NCI-H1092 (cell line): ENCODE data around the gene TTC4.

ENCODE experiments used
- DNase-seq: peaks from one replicate; lab custom pipeline; 2025; lab: John Stamatoyannopoulos, UW

Gene TTC4, protein sequence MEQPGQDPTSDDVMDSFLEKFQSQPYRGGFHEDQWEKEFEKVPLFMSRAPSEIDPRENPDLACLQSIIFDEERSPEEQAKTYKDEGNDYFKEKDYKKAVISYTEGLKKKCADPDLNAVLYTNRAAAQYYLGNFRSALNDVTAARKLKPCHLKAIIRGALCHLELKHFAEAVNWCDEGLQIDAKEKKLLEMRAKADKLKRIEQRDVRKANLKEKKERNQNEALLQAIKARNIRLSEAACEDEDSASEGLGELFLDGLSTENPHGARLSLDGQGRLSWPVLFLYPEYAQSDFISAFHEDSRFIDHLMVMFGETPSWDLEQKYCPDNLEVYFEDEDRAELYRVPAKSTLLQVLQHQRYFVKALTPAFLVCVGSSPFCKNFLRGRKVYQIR

DNA sequence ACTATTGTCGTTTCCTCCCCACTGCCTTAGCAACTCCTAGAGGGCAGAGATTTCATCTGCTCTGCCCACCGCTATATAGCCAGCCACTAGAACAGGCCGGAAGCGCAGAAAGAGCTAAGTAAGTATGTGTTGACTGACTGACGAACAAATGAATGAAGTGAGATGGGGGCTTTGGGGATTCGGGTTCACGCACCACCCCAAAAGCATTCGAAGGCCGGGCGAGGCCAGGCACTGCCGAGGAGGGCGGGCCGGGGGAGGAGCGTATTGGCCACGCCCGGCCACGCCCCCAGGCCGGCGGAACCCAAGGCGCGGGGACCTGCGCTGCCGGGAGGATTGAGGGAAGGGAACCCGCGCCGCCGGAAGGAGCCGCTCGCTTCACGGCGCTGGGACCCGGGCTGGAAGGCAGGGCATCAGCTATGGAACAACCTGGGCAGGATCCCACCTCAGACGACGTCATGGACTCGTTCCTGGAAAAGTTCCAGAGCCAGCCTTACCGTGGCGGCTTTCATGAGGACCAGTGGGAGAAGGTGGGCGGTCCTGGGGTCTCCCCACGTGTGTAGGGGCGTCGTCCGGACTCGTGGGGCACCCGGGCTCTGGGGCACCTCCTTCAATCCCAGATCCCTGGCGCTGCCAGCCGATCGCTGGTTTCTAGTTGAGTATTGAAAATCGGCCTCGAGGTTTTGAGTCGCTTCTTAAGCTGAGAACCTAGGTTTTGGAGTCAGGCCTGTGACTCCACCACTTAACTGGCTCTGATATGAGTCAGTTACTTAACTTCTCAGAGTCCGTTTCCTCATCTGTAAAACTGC lies at the start of gene TTC4:
TSS of gene TTC4 (plus strand) at position 369 of the 806 bp plus-strand sequence. CDS start at position 417, 48 bp downstream.
- peak; percentile 62 for DNase-seq

DNA sequence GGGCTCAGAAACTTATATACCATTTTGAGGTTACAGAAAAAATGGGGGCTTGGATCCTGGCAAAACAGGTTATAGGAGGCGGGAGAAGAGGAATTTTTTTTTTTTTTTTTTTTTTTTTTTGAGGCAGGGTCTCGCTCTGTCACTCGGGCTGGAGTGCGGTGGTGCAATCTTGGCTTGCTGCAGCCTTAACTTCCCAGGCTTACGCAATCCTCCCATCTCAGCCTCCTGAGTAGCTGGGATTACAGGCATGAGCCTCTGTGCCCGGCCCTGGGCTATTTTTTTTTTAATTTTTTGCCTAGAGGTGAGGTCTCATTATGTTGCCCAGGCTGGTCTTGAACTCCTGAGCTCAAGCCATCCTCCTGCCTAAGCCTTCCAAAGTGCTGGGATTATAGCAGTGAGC lies 49.3 kb upstream of the TTC4 start:
- DNase-seq = no peak

DNA sequence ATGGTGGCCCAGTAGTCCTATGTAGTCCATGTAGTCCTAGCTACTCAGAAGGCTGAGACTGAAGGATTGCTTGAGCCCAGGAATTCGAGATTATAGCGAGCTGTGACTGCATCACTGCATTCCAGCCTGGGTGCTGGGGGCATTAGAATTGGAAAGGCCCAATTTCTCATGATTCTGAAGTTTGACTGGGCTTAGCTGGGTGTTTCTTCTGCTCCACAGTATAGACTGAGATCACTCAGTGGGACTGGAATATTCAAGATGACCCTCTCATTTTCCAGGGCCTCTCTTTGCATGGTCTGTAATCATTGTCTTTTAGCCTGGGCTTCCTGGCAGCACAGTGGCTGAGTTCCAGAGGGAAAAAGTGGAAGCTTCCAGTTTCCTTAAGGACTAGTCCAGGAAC lies 47.9 kb upstream of the TTC4 start:
- DNase-seq = no peak

DNA sequence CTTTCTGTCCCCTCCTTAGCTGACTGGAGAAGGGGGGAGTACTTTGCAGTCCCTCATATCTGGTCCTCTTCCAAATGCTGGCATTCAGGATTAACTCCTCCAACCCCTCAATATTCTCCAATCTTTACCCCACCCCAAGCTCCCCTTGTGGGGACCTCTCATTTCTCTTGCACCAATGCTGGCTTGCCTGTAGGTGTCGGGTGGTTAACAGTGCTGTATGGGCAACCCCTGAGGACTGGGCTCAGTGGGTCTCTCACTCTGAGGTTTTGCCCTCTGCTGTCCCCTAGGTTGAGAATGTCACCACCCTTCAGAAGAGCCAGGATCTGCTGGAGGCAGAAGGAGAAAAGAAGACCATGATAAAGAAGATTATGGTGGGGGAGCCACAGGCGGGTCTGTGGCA lies 47.1 kb upstream of the TTC4 start:
- DNase-seq = no peak

DNA sequence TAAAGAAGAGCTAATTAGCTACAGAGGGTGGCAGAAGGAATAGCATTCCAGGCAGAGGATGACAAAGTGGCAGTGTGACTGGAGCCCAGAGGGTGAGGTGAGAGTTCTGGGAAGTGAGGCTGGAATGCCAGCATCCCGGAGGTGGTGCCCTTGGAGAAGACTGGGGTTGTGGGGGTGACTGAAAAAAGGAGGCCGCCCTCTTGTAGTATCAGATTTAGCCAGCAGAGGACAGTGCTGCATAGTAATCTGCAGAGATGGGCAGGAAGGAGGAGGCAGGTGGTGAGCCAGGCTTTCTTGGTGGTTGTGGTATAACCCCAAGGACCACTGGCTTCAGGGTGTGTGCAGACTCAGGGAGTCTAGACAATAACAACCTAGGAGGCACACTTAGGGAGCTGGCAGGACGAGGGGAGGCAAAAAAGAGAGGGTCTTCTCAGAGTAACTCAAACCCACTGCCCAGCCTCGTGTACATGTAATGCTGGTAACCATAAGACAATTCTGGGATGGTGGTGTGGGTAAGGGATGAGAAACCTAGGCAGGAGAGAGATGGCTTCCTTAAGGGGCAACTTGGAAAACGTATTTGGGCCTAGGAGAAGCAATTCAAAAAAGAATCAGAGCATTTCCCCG lies 43.6 kb upstream of the TTC4 start:
- DNase-seq = peak; percentile 19

DNA sequence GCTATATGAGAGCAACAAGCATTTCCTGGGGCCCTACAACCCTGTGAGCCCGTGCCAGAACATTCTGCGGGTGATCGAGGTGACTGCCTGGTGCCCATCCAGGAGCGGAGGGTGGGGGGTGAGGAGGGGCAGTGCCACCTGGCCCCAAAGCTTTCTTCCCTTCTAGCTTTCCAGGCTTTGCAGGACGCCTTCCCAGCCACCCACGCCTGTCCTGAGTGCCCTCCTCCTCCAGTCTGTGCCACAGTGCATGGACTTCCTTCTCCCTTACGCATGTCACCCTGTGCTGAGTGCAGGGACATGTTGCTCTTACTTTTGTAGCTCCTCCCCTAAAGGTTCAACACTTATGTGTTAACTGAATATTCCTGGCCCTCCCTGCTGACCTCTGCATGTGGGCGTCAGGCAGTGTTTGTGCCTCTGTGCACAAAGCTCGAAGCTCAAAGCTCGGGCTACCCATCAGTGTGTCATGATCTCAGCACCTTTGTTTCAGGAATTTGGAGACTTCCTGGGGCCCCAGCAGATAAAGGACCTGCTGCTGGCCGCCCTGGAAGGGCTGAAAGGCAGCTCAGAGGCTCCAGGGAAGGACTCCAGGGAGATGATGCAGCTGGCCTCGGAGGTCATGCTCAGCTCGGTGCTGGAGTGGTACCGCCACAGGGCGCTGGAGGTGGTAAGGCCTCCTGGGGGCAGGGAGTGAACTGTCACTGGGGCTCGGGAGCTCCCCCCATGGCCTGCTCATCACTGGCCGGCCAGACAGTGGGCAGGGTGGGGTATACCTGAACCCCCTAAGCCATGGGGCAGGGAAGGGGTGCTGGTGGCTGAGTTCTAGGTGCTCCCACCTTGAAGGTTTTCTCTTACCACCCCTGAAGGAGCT lies 36.7 kb upstream of the TTC4 start:
- no peak for DNase-seq

DNA sequence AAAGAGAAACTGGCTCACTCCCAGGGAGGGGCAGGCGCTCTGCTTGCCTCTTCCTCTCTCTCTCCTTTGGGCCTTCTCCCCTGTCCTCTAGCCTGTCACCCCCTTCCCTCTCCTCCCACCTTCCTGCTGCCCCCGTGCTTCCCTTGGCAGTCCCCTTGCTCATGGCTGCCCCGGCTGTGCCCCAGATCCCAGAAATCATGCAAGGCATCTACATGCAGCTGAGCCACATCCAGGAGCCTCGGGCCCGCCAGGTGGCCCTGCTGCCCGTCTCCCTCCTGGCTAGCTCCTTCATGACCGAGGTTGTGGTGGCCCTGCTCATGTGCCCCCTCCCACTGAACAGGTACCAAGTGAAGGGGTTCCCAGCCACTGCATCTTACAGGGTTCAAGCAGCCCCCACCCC lies 36.0 kb upstream of the TTC4 start:
- DNase-seq = no peak

DNA sequence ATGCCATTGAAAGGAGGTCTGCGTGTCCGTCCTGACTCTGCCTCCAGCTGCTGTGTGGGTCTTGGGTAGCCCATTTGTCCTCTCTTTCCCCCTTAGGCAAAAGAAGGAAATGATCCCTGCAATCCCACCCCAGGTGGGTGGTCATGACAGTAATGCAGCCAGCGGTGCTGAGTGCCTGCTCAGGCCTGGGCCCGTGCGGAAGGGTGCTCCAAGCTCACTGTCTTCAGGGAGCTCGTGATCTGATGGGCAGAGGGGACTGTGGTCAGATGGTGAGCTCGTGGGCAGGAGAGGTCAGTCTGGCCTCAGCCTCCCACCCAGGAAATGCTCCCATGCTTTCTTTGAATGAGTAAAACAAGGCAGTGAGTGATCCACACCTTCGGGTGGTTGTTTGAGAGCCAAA lies 35.3 kb upstream of the TTC4 start:
- no peak for DNase-seq

DNA sequence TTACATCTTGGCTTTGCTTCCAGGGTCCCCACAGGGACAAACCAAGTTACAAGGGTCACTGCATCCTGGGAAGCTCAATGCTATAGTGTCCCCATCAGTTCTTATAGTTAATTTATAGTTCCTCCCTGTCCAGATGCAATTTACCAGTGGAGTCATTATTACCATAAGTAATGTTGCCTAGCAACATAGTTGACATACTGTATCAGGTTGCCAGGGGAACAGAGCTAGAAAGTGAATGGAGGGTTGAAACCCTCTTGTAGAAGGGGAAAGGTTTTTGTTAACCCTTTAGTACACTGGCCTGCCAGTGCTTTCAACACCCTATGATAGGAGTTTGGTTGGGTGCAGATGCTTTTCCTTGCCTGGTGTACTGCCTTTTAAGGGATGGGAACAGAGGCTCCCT lies 34.3 kb upstream of the TTC4 start:
- DNase-seq = no peak

DNA sequence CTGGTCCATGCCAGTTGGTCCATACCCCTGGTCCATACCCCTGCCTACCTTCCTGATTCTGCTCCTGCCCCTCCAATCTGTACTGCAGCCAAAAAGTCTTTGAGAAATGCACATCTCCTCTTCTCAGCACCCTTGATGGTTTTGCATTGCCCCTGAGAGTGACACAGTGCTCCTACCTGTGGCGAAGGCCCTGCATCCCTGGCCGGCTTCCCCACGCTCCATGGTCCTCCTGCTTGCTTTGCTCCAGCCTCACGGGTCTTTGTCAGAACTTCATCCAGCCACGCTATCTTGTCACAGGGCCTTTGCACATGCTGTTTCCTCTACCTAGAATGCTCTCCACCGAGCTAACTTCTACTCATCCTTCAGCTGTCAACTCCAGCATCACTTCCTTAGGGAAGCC lies 32.2 kb upstream of the TTC4 start:
- DNase-seq = no peak

DNA sequence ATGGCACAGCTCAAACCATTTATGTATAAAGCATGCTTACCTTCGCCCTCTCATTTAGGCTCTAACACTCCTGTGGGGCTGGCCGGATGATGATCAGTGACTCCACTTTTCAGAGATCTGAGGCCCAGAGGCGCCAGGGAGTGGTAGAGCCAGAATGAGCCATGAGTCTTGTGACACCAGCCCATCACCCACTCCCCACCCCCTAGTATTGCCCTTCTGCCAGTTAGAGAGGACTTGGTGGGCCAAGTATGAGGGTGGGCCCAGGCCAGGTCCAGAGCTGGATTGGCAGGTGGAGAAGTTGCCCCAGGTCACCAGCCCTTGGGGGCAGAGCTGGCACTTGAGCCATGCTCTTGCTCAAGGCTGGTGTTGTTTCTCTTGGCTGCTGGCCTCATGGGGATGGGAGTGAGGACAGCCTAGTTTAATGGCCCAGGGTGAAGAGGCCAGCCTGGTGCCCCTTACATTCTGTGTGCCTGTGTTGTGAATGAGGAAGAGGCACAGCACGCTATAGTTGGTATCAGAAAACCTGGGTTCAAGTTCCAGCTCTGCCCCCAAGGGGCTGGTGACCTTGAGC lies 30.2 kb upstream of the TTC4 start:
- DNase-seq = no peak

DNA sequence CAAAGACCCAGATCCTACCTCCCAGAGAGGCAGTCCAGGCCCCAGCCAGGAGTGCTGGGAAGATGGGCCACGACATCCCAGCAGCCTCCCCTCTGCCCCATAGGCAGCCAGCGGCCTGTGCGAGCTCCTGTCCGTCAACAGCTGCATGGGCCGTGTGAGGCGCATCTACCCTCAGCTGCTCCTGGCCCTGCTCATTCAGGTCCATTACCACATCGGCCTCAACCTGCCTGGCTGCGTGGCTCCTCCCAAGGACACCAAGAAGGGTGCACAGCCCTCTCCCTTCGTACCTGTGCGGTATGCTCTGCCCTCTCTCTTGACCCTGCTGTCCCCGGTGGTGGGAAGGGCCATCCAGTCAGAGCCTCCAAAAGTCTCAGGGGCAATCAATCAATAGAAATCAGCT lies 29.5 kb upstream of the TTC4 start:
- DNase-seq = no peak

DNA sequence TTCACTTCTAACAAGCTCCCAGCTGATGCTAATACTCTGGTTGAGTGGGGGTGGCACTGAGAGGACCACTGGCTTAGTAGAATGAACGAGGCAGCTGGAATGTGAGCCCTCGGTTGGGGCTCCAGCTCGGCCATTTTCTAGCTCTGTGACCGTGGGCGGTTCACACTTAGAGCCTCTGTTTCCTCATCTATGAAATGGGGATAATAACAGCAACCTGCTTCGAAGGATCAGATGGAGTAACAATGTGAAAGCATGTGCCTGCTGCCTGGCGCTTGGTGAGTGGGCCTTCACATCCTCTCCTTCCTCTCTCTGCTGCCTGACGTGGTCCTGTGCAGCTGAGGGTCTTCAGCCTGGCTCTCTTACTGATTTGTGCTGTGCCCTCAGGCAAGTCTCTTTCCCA lies 20.9 kb upstream of the TTC4 start:
- no peak for DNase-seq

DNA sequence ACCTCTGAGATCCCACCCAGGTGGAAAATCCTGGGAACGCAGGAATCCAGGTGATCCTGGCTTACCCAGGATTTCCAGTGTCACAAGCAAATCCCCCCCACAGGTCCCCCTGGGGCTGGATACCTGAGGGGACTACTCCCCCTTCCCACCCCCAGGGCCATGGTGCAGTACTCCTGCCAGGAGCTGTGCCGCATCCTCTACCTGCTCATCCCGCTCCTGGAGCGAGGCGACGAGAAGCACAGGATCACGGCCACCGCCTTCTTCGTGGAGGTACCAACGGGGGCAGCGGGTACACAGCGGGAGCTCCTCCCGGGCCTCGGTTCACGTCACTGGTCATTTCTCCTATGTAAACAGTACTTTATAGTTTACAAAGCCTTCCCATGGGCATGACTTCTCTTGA lies 20.4 kb upstream of the TTC4 start:
- DNase-seq = no peak

DNA sequence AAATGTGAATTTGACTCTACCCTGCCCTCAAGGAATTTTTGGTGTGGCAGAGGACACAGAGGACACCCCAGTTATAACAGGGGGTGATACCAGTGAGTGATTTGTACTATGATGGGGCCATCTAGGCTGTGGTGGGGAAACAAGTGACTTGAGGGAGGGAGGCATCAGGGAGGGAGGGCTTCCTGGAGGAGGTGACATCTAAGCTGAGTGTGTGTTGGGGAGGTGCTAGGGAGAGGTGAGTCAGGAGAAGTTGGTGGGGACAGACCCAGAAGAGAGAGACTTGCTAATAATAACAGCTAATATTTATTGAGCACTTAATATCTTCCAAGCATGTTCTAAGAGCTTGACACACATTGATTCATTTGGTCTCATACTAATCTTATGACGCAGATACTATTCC lies 19.9 kb upstream of the TTC4 start:
- no peak for DNase-seq

DNA sequence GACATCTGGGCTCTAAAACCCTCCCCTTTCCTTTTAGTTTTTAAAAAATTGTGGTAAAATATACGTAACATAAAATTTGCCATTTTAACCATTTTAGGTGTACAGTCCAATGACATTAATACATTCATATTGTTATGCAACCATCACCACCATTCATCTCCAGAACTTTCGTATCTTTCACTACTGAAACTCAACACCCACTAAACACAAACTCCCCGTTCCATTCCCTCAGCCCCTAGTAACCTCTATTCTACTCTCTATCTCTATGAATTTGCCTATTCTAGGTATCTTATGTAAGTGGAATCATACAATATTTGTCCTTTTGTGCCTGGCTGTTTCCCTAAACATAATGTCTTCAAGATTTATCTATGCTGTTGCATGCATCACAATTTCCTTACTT lies 19.4 kb upstream of the TTC4 start:
- no peak for DNase-seq

DNA sequence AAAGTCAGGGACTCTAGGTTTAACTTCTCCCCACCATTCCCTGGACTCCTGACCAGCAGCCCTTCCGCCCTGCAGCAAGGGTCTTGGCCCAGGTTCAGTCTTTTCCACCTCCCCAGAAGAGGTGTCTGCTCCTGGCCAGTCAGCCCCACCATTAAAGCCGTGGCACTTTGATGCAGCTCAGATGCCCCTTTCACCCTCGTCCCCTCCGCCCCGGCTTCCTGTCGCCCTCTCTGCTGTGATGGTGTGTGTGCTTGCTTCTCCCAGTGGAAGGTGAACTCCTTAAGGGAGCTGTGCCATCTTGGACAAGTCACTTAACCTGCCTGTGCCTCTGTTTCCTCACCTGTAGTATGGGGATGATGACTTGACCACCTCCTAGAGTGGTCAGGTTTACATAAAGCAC lies 17.8 kb upstream of the TTC4 start:
- DNase-seq = no peak

DNA sequence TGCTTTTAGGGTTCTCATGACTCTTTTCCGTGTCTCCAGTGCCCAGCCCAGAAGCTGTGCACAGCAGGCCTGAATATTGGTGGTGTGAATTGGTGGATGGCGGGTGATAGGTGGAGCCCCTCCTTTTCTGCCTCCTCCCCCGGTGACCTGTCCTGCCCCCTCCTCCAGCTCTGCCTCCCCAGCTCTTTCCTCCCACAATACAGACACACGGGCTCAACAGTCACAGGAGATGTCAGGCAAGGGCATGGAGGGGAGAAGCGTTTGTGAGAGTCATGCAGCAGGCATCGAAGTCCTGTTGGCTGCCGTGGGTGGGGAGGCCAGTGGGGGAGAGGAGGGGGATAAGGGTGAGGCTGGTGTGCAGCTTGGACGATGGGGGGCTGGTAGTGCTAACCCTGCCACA lies 17.3 kb upstream of the TTC4 start:
- no peak for DNase-seq

DNA sequence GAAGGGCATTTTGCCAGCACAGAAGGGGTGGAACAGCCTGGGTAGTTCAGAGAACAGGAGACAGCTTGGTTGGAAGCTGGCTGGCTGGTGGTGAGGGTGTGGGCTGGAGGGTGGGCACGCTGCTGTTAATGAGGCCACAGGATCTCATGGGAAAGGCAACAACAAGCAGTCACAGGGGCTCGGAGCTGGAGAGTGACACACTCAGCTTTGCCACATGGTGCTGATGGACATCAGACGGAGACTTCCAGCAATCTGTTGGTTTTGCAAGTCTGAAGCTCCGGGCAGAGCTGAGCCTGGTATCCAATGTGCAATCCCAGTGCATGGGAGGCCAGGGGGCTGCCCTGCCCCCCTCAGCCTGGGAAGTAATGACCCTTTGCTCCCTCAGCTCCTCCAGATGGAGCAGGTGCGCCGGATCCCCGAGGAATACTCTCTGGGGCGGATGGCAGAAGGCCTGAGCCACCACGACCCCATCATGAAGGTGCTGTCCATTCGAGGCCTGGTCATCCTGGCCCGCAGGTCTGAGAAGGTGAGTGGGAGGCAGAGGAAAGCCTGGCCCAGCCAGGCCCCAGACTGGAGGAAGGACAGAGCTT lies 15.6 kb upstream of the TTC4 start:
- DNase-seq = no peak

DNA sequence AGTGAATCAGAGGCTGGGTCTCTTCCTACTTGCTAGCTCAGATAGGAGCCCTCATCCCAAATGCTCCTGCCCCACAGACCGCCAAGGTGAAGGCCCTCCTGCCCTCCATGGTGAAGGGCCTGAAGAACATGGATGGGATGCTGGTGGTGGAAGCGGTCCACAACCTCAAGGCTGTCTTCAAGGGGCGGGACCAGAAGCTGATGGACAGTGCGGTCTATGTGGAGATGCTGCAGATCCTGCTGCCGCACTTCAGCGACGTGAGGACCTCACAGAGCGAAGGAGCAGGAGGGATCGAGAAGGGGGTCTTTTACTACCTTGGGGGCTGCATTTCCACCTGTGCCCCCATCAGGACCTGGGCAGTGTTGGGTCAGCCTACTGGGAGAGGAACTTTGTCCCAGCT lies 14.6 kb upstream of the TTC4 start:
- DNase-seq = no peak

DNA sequence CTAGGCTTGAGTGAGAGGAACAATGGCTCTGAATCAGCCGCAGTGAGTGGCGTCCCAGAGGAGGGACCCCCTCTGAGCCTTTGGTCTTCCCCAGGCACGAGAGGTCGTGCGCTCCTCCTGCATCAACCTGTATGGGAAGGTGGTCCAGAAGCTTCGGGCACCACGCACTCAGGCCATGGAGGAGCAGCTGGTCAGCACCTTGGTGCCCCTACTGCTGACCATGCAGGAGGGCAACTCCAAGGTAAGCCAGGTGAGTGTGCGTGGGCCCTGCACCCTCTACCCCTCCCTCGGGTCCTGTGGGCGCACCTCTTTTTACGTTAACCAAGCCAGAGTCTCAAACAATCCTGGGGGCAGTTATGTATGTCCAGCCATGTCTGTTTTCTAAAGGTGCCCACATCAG lies 13.7 kb upstream of the TTC4 start:
- DNase-seq = no peak
